GM18517 (cell line): ENCODE data around the gene SERINC5.
"Not testable (repeated sequence)": the region's sequence is repeated elsewhere in the genome, so short reads cannot be mapped to it uniquely, and the experiment has no call there.

Experiments
- ATAC-seq: cut with Tn5 transposase; IDR thresholded peaks from one replicate; pipeline ENCODE4 v1.9.1; 2021; ENCODE audit warnings: mild to moderate bottlenecking, moderate library complexity; ENCODE audit not compliant: unreplicated experiment

SERINC5 gene

GRCh38 chr5:80111376-80111990 lies 144.4 kb downstream of the SERINC5 start:
- not testable (repeated sequence) for ATAC-seq

- ATAC-seq = no peak
Measured at GRCh38 chr5:80109646-80110478, 146.0 kb downstream of the SERINC5 start.

GRCh38 chr5:80106916-80107315 lies 148.9 kb downstream of the SERINC5 start:
- ATAC-seq = no peak

GRCh38 chr5:80105698-80106439 lies 150.0 kb downstream of the SERINC5 start:
- no peak for ATAC-seq

GRCh38 chr5:80103371-80103770 lies 152.5 kb downstream of the SERINC5 start:
- ATAC-seq = no peak

GRCh38 chr5:80101993-80102392 lies 153.9 kb downstream of the SERINC5 start:
- ATAC-seq = peak; percentile 52

- no peak for ATAC-seq
Measured at GRCh38 chr5:80097451-80097850, 158.4 kb downstream of the SERINC5 start.

- ATAC-seq = no peak
Measured at GRCh38 chr5:80094236-80094738, 161.6 kb downstream of the SERINC5 start.

GRCh38 chr5:80093796-80094195 lies 162.1 kb downstream of the SERINC5 start:
- ATAC-seq = no peak

- no peak for ATAC-seq
Measured at GRCh38 chr5:80092486-80093107, 163.3 kb downstream of the SERINC5 start.

- ATAC-seq = not testable (repeated sequence)
Measured at GRCh38 chr5:80091792-80092192, 164.1 kb downstream of the SERINC5 start.

GRCh38 chr5:80090884-80091166 lies 165.0 kb downstream of the SERINC5 start:
- ATAC-seq = no peak

GRCh38 chr5:80083101-80083890 lies 172.6 kb downstream of the SERINC5 start:
- ATAC-seq = no peak

GRCh38 chr5:80082731-80083100 lies 173.1 kb downstream of the SERINC5 start:
- no peak for ATAC-seq

GRCh38 chr5:80082281-80082680 lies 173.6 kb downstream of the SERINC5 start:
- ATAC-seq = no peak

- no peak for ATAC-seq
Measured at GRCh38 chr5:80078921-80079320, 176.9 kb downstream of the SERINC5 start.

GRCh38 chr5:80077051-80077714 lies 178.7 kb downstream of the SERINC5 start:
- no peak for ATAC-seq

- ATAC-seq = no peak
Measured at GRCh38 chr5:80076131-80077050, 179.5 kb downstream of the SERINC5 start.
